NB4 (cell line): ENCODE results near the gene SH2D5.

Source experiments
- POLR2A ChIP-seq: IDR thresholded peaks from 2 replicates; pipeline ENCODE4 v1.6.1; 2011; ENCODE audit warnings: mild to moderate bottlenecking; ENCODE audit not compliant: insufficient read length; ENCODE audit errors: extremely low read depth
- TF ChIP-seq, protein P1 (sequence below): IDR thresholded peaks from one replicate; pipeline ENCODE4 v1.5.1; 2012; ENCODE audit warnings: low read depth, low read length

DNA sequence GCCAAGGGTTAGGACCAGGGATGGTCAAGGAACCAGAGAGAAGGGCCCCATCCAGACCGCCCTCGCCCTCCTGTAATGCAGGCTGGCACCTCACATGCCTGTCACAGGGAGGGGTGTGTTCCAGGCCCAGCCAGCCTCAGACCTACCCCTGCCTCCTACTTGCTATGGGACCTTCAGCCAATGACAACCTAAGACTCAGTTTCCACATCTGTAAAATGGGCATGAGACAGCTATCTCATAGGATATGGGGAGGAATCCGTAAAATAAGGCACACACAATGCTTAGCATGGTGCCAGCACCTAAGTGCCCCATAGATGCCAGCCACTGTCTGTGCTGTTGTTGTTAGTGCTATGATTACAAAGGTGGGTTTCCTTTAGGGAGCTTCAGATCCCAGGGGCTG is 22.6 kb downstream of the SH2D5 start:
- TF ChIP-seq, protein P1, sequence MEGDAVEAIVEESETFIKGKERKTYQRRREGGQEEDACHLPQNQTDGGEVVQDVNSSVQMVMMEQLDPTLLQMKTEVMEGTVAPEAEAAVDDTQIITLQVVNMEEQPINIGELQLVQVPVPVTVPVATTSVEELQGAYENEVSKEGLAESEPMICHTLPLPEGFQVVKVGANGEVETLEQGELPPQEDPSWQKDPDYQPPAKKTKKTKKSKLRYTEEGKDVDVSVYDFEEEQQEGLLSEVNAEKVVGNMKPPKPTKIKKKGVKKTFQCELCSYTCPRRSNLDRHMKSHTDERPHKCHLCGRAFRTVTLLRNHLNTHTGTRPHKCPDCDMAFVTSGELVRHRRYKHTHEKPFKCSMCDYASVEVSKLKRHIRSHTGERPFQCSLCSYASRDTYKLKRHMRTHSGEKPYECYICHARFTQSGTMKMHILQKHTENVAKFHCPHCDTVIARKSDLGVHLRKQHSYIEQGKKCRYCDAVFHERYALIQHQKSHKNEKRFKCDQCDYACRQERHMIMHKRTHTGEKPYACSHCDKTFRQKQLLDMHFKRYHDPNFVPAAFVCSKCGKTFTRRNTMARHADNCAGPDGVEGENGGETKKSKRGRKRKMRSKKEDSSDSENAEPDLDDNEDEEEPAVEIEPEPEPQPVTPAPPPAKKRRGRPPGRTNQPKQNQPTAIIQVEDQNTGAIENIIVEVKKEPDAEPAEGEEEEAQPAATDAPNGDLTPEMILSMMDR = no peak
- TF ChIP-seq POLR2A = no peak
